Mesenchymal stem cell (in vitro differentiated cells and primary cell): ENCODE measurements around the gene PRDM8.
A peak's percentile ranks its signal among the peaks of the same experiment; 100 is the strongest.
"Not testable (repeated sequence)": the region's sequence is repeated elsewhere in the genome, so short reads cannot be mapped to it uniquely, and the experiment has no call there.

Source experiments
- DNase-seq: peaks from one replicate; pipeline ENCODE4 v3.0.0-alpha.2; 2013
- H2AFZ ChIP-seq: one replicate; pipeline ENCODE4 v1.6.1; 2013; ENCODE audit warnings: low read depth, mild to moderate bottlenecking, control low read depth, inconsistent platforms, low read length, moderate library complexity
- H2AK5ac ChIP-seq: 2 replicates; pipeline ENCODE4 v1.6.1; 2013; ENCODE audit warnings: low read length, moderate library complexity, mild to moderate bottlenecking, inconsistent platforms; ENCODE audit not compliant: severe bottlenecking
- H2BK120ac ChIP-seq: one replicate; pipeline ENCODE4 v1.6.1; 2013; ENCODE audit warnings: low read depth, mild to moderate bottlenecking, inconsistent platforms, low read length, moderate library complexity
- H2BK12ac ChIP-seq, 2 experiments: one replicate each; pipeline ENCODE4 v1.6.1; 2013; ENCODE audit warnings: inconsistent platforms in 2 of 2, low read length in 2 of 2, mild to moderate bottlenecking in 2 of 2, moderate library complexity in 2 of 2, control low read depth in 1 of 2
- H2BK15ac ChIP-seq: one replicate; pipeline ENCODE4 v1.6.1; 2013; ENCODE audit warnings: mild to moderate bottlenecking, low read depth, inconsistent platforms; ENCODE audit not compliant: poor library complexity, severe bottlenecking
- H2BK5ac ChIP-seq: 2 replicates; pipeline ENCODE4 v1.6.1; 2013; ENCODE audit warnings: low read depth, mild to moderate bottlenecking, low read length, control low read depth, inconsistent platforms; ENCODE audit not compliant: poor library complexity, severe bottlenecking
- H3K14ac ChIP-seq, 2 experiments: one replicate each; pipeline ENCODE4 v1.6.1; 2013; ENCODE audit warnings: inconsistent platforms in 2 of 2, low read length in 2 of 2, control low read depth in 1 of 2, mild to moderate bottlenecking in 1 of 2, moderate library complexity in 1 of 2
- H3K18ac ChIP-seq, 2 experiments: one replicate each; pipeline ENCODE4 v1.6.1; 2013; ENCODE audit warnings: inconsistent platforms in 2 of 2, low read length in 2 of 2, control low read depth in 1 of 2, low read depth in 1 of 2, mild to moderate bottlenecking in 1 of 2
- H3K23ac ChIP-seq, 2 experiments: one replicate each; pipeline ENCODE4 v1.6.1; 2013; ENCODE audit warnings: inconsistent platforms in 2 of 2, low read length in 2 of 2, mild to moderate bottlenecking in 2 of 2, moderate library complexity in 2 of 2, control low read depth in 1 of 2
- H3K27ac ChIP-seq: 2 replicates; pipeline ENCODE4 v1.5.1; 2013; ENCODE audit warnings: mild to moderate bottlenecking, moderate library complexity, low read length, control low read depth, inconsistent platforms; ENCODE audit not compliant: poor library complexity, severe bottlenecking
- H3K27me3 ChIP-seq, 2 experiments: 2 replicates each; pipeline versions ENCODE4 v1.6.1 to v1.7.0; 2013; ENCODE audit warnings: low read length in 2 of 2, mild to moderate bottlenecking in 2 of 2, moderate library complexity in 2 of 2, control low read depth in 1 of 2, inconsistent platforms in 1 of 2; ENCODE audit not compliant: control insufficient read depth in 1 of 2, insufficient read depth in 1 of 2
- H3K36me3 ChIP-seq, 2 experiments: 2 replicates each; pipeline versions ENCODE4 v1.6.1 to v1.7.0; 2013; ENCODE audit warnings: low read length in 2 of 2, control low read depth in 1 of 2, inconsistent platforms in 1 of 2, low read depth in 1 of 2, mild to moderate bottlenecking in 1 of 2; ENCODE audit not compliant: insufficient read depth in 2 of 2, control insufficient read depth in 1 of 2
- H3K4ac ChIP-seq, 2 experiments: one replicate each; pipeline ENCODE4 v1.6.1; 2013; ENCODE audit warnings: inconsistent platforms in 2 of 2, low read length in 2 of 2, mild to moderate bottlenecking in 2 of 2, moderate library complexity in 2 of 2, control low read depth in 1 of 2, low read depth in 1 of 2
- H3K4me1 ChIP-seq: 2 replicates; pipeline ENCODE4 v1.6.1; 2013; ENCODE audit warnings: low read depth, low read length, control low read depth; ENCODE audit not compliant: control insufficient read depth, insufficient read depth
- H3K4me2 ChIP-seq: 2 replicates; pipeline ENCODE4 v1.6.1; 2013; ENCODE audit warnings: low read length, mild to moderate bottlenecking, inconsistent platforms; ENCODE audit not compliant: poor library complexity, severe bottlenecking
- H3K4me3 ChIP-seq, 2 experiments: 2 replicates each; pipeline versions ENCODE4 v1.5.1 to v1.7.0; 2013; ENCODE audit warnings: low read length in 2 of 2, mild to moderate bottlenecking in 2 of 2, control low read depth in 1 of 2, low read depth in 1 of 2; ENCODE audit not compliant: insufficient read depth in 1 of 2
- H3K79me1 ChIP-seq: replicated peaks from 2 replicates; pipeline ENCODE4 v1.6.1; 2013; ENCODE audit warnings: mild to moderate bottlenecking, control low read depth, low read length, inconsistent platforms; ENCODE audit not compliant: poor library complexity, severe bottlenecking
- H3K9ac ChIP-seq: 2 replicates; pipeline ENCODE4 v1.7.0; 2013; ENCODE audit warnings: mild to moderate bottlenecking, low read length, moderate library complexity
- H3K9me3 ChIP-seq: 2 replicates; pipeline ENCODE4 v1.7.0; 2013; ENCODE audit warnings: mild to moderate bottlenecking, low read length; ENCODE audit not compliant: control insufficient read depth
- H4K8ac ChIP-seq: one replicate; pipeline ENCODE4 v1.6.1; 2013; ENCODE audit warnings: inconsistent platforms, mild to moderate bottlenecking, low read length, moderate library complexity
- H4K91ac ChIP-seq: one replicate; pipeline ENCODE4 v1.6.1; 2013; ENCODE audit warnings: mild to moderate bottlenecking, low read length, inconsistent platforms
- WGBS: methylation state at CpG from one replicate; pipeline ENCODE4 v1.1.7; 2013; ENCODE audit warnings: mixed read lengths; 5-methylcytosine and 5-hydroxymethylcytosine counted together

PRDM8 gene

DNA sequence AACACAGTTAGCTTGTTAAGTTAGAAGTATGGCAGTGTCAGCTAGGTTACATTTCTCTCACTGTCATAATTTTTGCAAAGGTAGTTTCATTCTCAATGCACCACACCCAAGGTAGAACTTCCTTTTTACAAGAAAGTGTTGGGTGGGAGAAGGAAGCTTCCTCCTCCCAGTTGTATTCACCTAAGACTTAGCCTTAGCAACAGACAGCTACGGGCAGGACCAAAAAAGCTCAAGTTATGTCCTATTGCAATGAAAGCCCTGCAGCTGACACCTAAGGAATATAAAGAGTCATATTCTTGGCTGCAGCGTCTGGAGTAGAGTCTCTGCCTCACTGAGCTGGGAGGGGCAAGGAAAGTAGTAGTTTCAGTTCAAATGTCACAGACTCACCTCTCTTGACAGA lies 25.1 kb upstream of the PRDM8 start:
- no peak overlapping the region for H2AK5ac ChIP-seq
- H2BK15ac ChIP-seq: no peak overlapping the region
- no peak overlapping the region for H3K4me2 ChIP-seq
- no peak overlapping the region for H4K91ac ChIP-seq
- no peak overlapping the region for H3K23ac ChIP-seq
- H3K36me3 ChIP-seq: no peaks in the 10 kb centered on the region
- no peak overlapping the region for H3K4me3 ChIP-seq
- DNase-seq: no peak
- 94% methylated on average over 2 of the region's 2 CpGs for WGBS
- peak overlapping the region; percentile 69 for H3K9ac ChIP-seq
- H3K4me1 ChIP-seq: no peaks in the 10 kb centered on the region
- H2BK5ac ChIP-seq: no peak overlapping the region
- no peaks in the 10 kb centered on the region for H3K79me1 ChIP-seq
- H3K27me3 ChIP-seq: no peaks in the 10 kb centered on the region
- H2AFZ ChIP-seq: peak overlapping the region; percentile 14
- H3K4ac ChIP-seq: no peak overlapping the region
- no peak overlapping the region for H4K8ac ChIP-seq
- no peak overlapping the region for H2BK12ac ChIP-seq
- no peak overlapping the region for H3K27ac ChIP-seq
- H3K18ac ChIP-seq: no peak overlapping the region
- no peak overlapping the region for H3K14ac ChIP-seq
- no peak overlapping the region for H2BK120ac ChIP-seq
- no peaks in the 10 kb centered on the region for H3K9me3 ChIP-seq

DNA sequence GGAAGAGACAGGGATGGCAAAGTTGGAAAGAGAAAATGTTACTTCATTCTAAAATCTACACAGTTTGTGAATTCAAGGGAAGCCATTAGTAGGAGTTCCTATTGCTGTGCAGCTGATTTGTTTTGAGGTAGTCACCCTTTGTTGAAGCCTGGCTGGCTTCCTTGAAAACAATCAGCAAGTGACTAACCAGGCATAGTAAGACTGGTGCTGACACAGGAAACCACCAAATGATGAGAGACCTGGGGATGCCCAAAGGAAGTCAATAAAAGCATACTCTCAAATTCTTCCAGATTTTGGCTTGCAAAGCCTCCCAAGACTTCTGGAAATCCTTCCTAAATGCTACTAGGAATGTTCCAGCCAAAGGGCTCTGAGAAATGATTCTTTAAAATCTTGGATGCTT lies 23.9 kb upstream of the PRDM8 start:
- H3K36me3 ChIP-seq: no peaks in the 10 kb centered on the region
- H2AK5ac ChIP-seq: no peak overlapping the region
- no peak overlapping the region for H3K23ac ChIP-seq
- H2BK5ac ChIP-seq: no peak overlapping the region
- DNase-seq: no peak
- no peak overlapping the region for H3K14ac ChIP-seq
- no peak overlapping the region for H2BK12ac ChIP-seq
- H2BK120ac ChIP-seq: no peak overlapping the region
- H2BK15ac ChIP-seq: no peak overlapping the region
- H2AFZ ChIP-seq: no peak overlapping the region
- no peaks in the 10 kb centered on the region for H3K27me3 ChIP-seq
- no peak overlapping the region for H3K4me3 ChIP-seq
- H3K79me1 ChIP-seq: no peaks in the 10 kb centered on the region
- H3K4me2 ChIP-seq: no peak overlapping the region
- no peaks in the 10 kb centered on the region for H3K4me1 ChIP-seq
- no peak overlapping the region for H4K8ac ChIP-seq
- no peak overlapping the region for H3K4ac ChIP-seq
- H3K27ac ChIP-seq: no peak overlapping the region
- H3K9ac ChIP-seq: peak overlapping the region; percentile 74
- no peak overlapping the region for H3K18ac ChIP-seq
- H3K9me3 ChIP-seq: no peaks in the 10 kb centered on the region
- H4K91ac ChIP-seq: no peak overlapping the region

- H3K4me3 ChIP-seq: peak overlapping the region in 1 of 2 experiments; percentile 29
- H2BK12ac ChIP-seq: no peak overlapping the region
- H3K27ac ChIP-seq: no peak overlapping the region
- no peak overlapping the region for H3K14ac ChIP-seq
- no peak overlapping the region for H4K91ac ChIP-seq
- peak overlapping the region; percentile 74 for H3K9ac ChIP-seq
- no peak overlapping the region for H3K4ac ChIP-seq
- no peak overlapping the region for H4K8ac ChIP-seq
- H3K4me2 ChIP-seq: no peak overlapping the region
- no peaks in the 10 kb centered on the region for H3K27me3 ChIP-seq
- no peak overlapping the region for H3K23ac ChIP-seq
- H3K18ac ChIP-seq: no peak overlapping the region
- no peaks in the 10 kb centered on the region for H3K36me3 ChIP-seq
- WGBS: 78% methylated on average over 2 of the region's 2 CpGs
- DNase-seq: no peak
- H3K79me1 ChIP-seq: no peaks in the 10 kb centered on the region
- H3K9me3 ChIP-seq: peaks cover 2% of the 10 kb centered on the region
- H2BK15ac ChIP-seq: no peak overlapping the region
- H2BK120ac ChIP-seq: no peak overlapping the region
- no peak overlapping the region for H2AK5ac ChIP-seq
- H3K4me1 ChIP-seq: no peaks in the 10 kb centered on the region
- no peak overlapping the region for H2BK5ac ChIP-seq
- no peak overlapping the region for H2AFZ ChIP-seq
These were observed 23.5 kb upstream of the PRDM8 start for GRCh38 chr4:80173841-80174240.

DNA sequence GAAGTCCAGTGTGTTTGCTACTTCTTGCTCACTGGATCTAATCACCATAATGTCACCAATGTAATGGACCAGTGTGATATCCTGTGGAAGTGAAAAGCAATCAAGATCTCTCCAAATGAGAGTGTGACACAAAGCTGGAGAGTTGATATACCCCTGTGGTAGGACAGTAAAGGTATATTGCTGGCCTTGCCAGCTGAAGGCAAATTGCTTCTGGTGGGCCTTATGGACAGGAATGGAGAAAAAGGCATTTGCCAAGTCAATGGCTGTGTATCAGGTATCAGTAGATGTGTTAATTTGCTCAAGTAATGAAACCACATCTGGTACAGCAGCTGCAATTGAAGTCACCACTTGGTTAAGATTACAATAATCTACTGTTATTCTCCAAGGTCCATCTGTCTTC lies 19.5 kb upstream of the PRDM8 start:
- not testable (repeated sequence) for H3K18ac ChIP-seq, H2BK120ac ChIP-seq, H3K4ac ChIP-seq, H3K23ac ChIP-seq, H3K4me3 ChIP-seq, DNase-seq, H2BK12ac ChIP-seq, H4K91ac ChIP-seq, H3K9me3 ChIP-seq, H3K4me2 ChIP-seq, H2BK15ac ChIP-seq, H3K27ac ChIP-seq, H3K4me1 ChIP-seq, H4K8ac ChIP-seq, H3K79me1 ChIP-seq, H2AK5ac ChIP-seq, H2AFZ ChIP-seq, H3K9ac ChIP-seq, H3K14ac ChIP-seq, H3K27me3 ChIP-seq, H2BK5ac ChIP-seq, H3K36me3 ChIP-seq
